ENCODE data around the gene ZNF267. TPM values are rescaled to one million over a fixed set of nuclear protein-coding genes. Genes with fewer than 3 reads are reported as not detected.

The ZNF267 gene
- total RNA-seq, 1 experiment from 2014 or later = 10.2 TPM

DNA sequence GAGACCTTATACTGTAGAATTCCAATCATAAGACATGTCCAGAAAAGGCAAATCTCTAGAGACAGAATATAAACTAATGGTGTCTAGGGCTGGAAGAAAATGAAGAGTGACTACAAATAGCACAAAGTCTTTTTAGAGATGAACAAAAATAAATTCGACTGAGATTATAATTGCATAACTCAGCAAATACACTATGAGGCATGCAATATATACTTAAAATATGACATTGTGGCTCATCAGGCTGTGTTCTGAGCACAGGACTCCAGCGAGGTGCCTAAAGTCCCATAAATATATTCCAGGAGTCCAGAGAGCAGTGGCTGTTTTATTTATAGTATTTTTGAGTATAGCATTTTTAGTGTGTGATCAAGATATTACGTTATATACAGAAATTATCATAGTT, 13.1 kb upstream of the ZNF267 start:
- 0 out of 2 replicates have a peak, but pooled peaks cover 6% of the 10 kb centered on the region for H3K27me3 ChIP-seq (ENCODE audit: low read length)
- no peak overlapping the region for H2AFZ ChIP-seq (ENCODE audit: low read length)
- DNase-seq (no peak), ATAC-seq (no peak)
- no peak overlapping the region for H3K4me2 ChIP-seq (ENCODE audit: low read length)
- no peaks in the 10 kb centered on the region for H3K79me2 ChIP-seq (ENCODE audit: low read length)
- ChIA-PET POLR2A (ENCODE audit: unreplicated experiment) (no interaction called here), CTCF (no interaction called here)
- no peak overlapping the region for H3K4me3 ChIP-seq (ENCODE audit: low read length)
- no peak overlapping the region for H3K9ac ChIP-seq (ENCODE audit: low read length)
- intact Hi-C loops (cut with micrococcal nuclease) = loop anchor here (10.0 kb wide), 1 partner anchor 146 kb away; a partner anchor contains a TSS
- H3K36me3 ChIP-seq (ENCODE audit: low read depth, low read length) = no peaks in the 10 kb centered on the region
- H3K27ac ChIP-seq (ENCODE audit: low read length) = no peak overlapping the region
- H3K4me1 ChIP-seq (ENCODE audit: insufficient read depth, low read length) = no peaks in the 10 kb centered on the region
- BruUV-seq (replicated peaks) = no TSS peak
- no peaks in the 10 kb centered on the region for H3K9me3 ChIP-seq (ENCODE audit: low read length)
- H4K20me1 ChIP-seq (ENCODE audit: low read length) = no peaks in the 10 kb centered on the region
- H3K9me2 ChIP-seq (replicated peaks; ENCODE audit: low read length) = no peaks in the 10 kb centered on the region
- no peaks in the 10 kb centered on the region for H3F3A ChIP-seq (ENCODE audit: low read length, unreplicated experiment)
- TF ChIP-seq EZH2phosphoT487 (IDR thresholded peaks at IDR 0.05; ENCODE audit: borderline replicate concordance, low read length) = no peak
- no peak for TF ChIP-seq CTCF (conservative IDR thresholded peaks at IDR 0.05; ENCODE audit: low read depth, low read length)
- no peak for TF ChIP-seq EZH2 (IDR thresholded peaks at IDR 0.05; ENCODE audit: low read length, unreplicated experiment)

DNA sequence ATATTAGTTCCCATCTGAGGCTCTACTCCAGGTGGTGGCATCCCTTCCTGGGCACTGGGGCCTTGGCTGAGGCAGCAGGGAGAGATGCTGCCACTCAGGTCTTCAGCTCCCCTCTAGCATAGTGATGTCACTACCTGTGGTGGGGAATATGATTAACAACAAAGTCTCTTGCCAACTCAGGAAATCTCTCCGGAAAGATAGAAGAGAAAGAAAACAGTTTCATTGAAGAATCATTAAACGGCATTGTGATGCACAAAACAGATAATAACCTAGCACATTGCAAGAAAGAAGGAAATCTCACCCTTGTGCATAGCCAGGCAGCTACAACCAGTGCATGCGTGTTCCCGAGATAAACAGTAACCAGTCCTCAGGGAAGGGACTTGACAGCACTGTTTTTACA, 12.2 kb upstream of the ZNF267 start:
- Histone ChIP-seq H3K4me2 (ENCODE audit: low read length) (no peak overlapping the region), H3K9me2 (replicated peaks; ENCODE audit: low read length) (no peaks in the 10 kb centered on the region), H3K79me2 (ENCODE audit: low read length) (no peaks in the 10 kb centered on the region), H4K20me1 (ENCODE audit: low read length) (no peaks in the 10 kb centered on the region), H3K4me3 (ENCODE audit: low read length) (no peak overlapping the region), H3F3A (ENCODE audit: low read length, unreplicated experiment) (no peaks in the 10 kb centered on the region), H2AFZ (ENCODE audit: low read length) (no peak overlapping the region), H3K36me3 (ENCODE audit: low read depth, low read length) (no peaks in the 10 kb centered on the region), H3K27me3 (ENCODE audit: low read length) (0 out of 2 replicates have a peak, but pooled peaks cover 6% of the 10 kb centered on the region), H3K9me3 (ENCODE audit: low read length) (no peaks in the 10 kb centered on the region), H3K4me1 (ENCODE audit: insufficient read depth, low read length) (no peaks in the 10 kb centered on the region), H3K9ac (ENCODE audit: low read length) (no peak overlapping the region), H3K27ac (ENCODE audit: low read length) (no peak overlapping the region)
- ChIA-PET CTCF (no interaction called here), POLR2A (ENCODE audit: unreplicated experiment) (no interaction called here)
- ATAC-seq = no peak
- no peak for DNase-seq
- no TSS peak for BruUV-seq (replicated peaks)
- TF ChIP-seq CTCF (conservative IDR thresholded peaks at IDR 0.05; ENCODE audit: low read depth, low read length) (no peak), EZH2 (IDR thresholded peaks at IDR 0.05; ENCODE audit: low read length, unreplicated experiment) (no peak), EZH2phosphoT487 (IDR thresholded peaks at IDR 0.05; ENCODE audit: borderline replicate concordance, low read length) (no peak)
- intact Hi-C loops (cut with micrococcal nuclease) = loop anchor here (10.0 kb wide), 1 partner anchor 147 kb away; a partner anchor contains a TSS

DNA sequence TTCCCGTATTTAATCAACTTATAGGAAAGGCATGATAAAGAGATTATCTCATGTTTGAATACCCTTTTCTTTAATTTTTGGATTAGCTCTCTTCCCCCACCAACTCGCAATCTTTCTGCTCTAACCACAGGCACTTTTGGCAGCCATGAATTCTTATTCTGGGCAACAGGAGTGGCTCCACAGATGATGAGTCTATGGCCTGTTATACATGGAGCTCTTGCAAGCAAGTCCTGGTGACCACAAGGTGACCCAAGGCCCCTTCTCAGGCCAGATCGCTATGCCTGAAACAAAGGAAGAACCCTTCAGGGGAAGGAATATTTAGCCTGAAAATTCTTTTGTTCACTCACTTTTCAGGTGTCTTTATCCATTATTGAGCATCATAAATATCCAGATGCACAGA, 10.8 kb upstream of the ZNF267 start:
- Histone ChIP-seq H3K9ac (ENCODE audit: low read length) (no peak overlapping the region), H3K9me2 (replicated peaks; ENCODE audit: low read length) (no peaks in the 10 kb centered on the region), H3K9me3 (ENCODE audit: low read length) (no peaks in the 10 kb centered on the region), H4K20me1 (ENCODE audit: low read length) (no peaks in the 10 kb centered on the region), H3K4me3 (ENCODE audit: low read length) (no peak overlapping the region), H3K27ac (ENCODE audit: low read length) (no peak overlapping the region), H2AFZ (ENCODE audit: low read length) (no peak overlapping the region), H3K27me3 (ENCODE audit: low read length) (0 out of 2 replicates have a peak, but pooled peaks cover 6% of the 10 kb centered on the region), H3F3A (ENCODE audit: low read length, unreplicated experiment) (no peaks in the 10 kb centered on the region), H3K4me1 (ENCODE audit: insufficient read depth, low read length) (no peaks in the 10 kb centered on the region), H3K36me3 (ENCODE audit: low read depth, low read length) (no peaks in the 10 kb centered on the region), H3K4me2 (ENCODE audit: low read length) (no peak overlapping the region), H3K79me2 (ENCODE audit: low read length) (no peaks in the 10 kb centered on the region)
- no TSS peak for BruUV-seq (replicated peaks)
- DNase-seq (no peak), ATAC-seq (no peak)
- ChIA-PET POLR2A (ENCODE audit: unreplicated experiment) (no interaction called here), CTCF (no interaction called here)
- TF ChIP-seq EZH2phosphoT487 (IDR thresholded peaks at IDR 0.05; ENCODE audit: borderline replicate concordance, low read length) (no peak), EZH2 (IDR thresholded peaks at IDR 0.05; ENCODE audit: low read length, unreplicated experiment) (no peak), CTCF (conservative IDR thresholded peaks at IDR 0.05; ENCODE audit: low read depth, low read length) (no peak)
- intact Hi-C loops (cut with micrococcal nuclease) = loop anchor here (10.0 kb wide), 1 partner anchor 148 kb away; a partner anchor contains a TSS

Measured in PC-3 (cell line).